Dedifferentiated amniotic fluid mesenchymal stem cell (primary cell): ENCODE data around the gene C1orf52.
"Not testable (repeated sequence)": the region's sequence is repeated elsewhere in the genome, so short reads cannot be mapped to it uniquely, and the experiment has no call there.

Experiments used
- DNase-seq: peaks from one replicate; pipeline ENCODE4 v3.0.0-alpha.2; 2016; ENCODE audit errors: extremely low spot score

Gene C1orf52

DNA sequence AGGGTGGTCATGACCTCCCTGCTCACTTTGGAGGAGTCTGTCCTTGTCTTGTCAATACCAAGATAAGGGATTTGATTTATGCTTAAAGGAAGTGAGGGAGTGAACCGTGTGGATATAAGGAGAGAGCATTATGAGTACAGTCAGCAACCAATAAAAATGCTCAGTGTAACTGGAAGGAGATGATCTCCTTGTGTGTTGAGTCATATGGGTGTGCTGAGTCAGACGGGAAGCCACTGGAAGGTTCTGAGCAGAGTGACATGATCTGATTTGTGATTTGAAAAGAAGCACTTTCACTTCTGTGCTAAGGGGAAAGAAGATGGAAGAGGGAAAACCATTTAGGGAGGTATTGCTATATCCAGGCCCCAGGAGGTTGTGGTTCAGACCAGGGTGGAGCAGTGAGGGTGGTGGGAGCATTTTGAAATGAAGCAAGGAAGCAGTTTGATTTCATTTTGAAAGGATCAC lies 19.4 kb upstream of the C1orf52 start:
- DNase-seq = peak; percentile 88

DNA sequence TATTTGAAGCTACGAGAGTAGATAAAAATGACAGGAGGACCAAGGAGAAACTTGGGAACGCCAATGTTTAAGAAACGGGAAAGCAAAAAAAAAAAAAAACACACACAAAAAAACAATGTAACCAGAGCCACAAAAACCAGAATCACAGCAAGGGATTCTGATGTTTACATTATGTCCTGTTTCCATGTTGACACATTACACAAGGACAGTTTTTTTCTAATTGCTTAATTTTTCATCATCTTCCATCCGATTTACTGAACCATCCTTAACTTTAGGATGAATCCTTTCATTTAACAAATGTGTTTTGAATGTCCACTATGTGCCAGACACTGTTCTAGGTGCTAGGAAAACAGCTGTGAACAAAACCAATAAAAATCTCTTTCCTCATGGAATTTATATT lies 18.3 kb upstream of the C1orf52 start:
- no peak for DNase-seq

DNA sequence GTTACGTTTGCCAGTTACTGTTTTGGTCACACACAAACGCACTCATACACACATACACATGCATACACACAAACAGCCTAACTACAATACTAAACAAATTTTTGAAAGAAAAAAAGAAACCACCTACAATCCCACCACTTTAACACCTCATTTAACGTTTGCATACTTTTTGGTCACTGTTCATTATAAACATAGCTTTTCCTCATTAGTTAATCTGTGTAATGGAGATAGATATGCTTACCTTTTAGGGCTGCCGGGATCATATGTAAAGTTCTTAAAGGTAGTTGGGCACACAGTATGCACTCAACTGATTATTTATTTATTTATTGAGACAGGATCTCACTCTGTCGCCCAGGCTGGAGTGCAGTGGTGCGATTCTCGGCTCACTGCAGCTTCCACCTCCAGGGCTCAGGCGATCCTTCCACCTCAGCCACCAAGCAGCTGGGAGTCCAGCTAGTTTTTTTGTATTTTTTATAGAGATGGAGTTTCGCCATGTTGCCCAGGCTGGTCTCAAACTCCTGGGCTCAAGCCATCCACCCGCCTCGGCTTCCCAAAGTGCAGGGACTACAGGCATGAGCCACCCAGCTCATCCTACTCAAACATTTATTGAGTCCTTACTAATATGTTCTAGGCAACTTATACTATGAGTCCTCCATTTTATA lies 17.6 kb upstream of the C1orf52 start:
- DNase-seq = no peak

DNA sequence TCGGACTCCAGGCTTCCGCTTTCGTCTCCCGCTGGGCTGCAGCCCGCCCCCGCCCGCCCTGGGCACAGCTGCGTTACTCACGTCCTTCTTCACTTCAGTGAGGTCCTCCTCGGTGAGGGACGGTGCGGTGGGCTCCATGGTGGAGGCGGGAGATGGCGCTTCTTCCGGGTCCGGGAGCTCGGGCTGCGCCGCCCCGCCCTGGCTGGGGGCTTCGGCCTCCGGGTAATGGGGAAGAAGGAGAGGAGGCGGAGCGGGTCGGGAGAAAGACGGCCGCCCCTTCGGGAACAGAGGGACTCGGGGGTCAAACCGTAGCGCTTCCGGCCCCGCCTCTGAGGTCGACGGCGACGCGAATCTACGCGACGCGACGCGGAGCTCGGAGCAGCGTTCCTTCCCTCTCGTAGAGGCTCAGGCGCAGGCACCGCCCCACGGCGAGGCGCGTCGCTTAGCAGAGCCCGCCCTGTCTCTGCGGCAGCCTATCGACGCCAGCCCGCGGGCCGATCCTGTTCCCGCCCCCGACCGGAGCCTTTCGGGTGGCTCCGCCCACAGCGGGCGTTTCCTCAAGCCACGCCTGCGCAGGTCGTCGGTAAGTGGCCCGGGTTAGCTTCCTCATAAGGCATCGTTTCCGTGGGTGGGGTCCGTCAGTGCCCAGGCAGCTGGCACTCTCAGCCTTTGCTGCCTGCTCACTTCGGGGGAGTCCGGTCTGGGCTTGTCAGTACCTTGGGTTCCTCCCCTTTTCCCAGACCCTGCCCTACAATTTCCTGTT lies 16.9 kb upstream of the C1orf52 start, which contains the start of gene BCL10:
Gene BCL10, minus strand, starts transcription at position 418 of the 763 bp plus-strand sequence. Its CDS starts 280 bp downstream, at position 138.
- peak; percentile 98 for DNase-seq

DNA sequence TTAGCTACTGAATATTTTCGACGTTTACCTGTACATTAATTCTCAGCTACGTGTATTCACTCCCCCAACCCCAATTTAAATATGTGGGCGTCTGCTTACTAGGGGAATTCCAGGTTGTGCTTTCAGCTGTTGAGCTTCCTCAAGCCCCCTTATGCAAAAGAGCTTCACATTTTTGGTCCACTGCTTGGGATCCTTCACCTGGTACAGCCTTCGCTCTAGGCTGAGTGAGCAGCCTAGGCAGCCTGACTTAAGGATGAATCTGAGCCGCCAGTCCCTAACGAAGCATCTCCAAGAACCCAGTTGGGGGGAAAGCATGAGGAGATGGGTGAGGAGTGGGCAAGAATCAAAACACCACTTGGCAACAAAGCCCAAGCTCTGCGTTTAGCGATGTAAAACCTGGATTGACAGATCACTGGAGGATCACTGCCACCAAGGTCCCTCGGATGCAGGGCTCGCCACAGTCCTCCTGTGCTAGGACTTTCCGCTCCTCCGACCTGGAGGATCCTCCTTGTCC lies 16.3 kb upstream of the C1orf52 start:
- no peak for DNase-seq

DNA sequence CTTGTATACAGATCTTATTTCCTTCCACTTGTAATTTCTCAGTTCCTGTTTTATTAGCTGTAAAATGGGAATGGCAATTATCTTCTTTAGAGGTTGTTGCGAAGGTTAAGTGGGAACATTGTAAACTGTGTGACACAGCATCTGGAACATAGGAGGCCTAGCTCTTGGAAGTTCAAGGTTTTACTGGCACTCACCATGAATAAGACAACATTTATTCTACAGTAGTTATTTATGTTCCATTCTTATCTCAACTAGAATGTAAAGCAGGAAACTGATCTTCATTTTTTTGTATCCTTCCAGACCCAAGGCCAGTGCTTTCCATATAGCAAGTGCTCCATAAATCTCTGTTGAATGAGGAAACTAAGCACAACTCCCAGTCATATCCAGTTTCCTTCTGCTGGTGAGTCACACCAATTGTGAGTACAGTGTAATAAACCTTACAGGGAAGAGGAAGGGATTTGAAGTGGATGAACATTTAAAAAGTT lies 15.5 kb upstream of the C1orf52 start:
- DNase-seq = peak; percentile 70

DNA sequence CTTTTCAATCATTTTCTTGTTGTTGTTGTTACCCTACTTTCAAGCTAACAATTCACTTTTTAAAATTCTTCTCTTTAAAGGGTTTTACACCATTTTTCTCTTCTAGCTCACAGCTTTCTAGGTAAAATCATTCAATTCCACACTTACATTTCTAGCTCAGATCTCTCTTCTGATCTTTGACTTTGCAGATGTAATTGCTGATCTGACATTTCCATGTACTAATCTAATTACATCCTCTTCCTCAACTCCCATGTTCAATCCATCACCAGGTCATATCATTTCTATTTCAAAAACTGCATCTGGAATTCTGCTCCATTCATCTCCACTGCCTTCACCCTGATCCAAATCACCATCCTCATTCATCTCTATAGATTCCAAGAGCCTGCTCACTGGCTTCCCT lies 13.9 kb upstream of the C1orf52 start:
- DNase-seq = no peak

DNA sequence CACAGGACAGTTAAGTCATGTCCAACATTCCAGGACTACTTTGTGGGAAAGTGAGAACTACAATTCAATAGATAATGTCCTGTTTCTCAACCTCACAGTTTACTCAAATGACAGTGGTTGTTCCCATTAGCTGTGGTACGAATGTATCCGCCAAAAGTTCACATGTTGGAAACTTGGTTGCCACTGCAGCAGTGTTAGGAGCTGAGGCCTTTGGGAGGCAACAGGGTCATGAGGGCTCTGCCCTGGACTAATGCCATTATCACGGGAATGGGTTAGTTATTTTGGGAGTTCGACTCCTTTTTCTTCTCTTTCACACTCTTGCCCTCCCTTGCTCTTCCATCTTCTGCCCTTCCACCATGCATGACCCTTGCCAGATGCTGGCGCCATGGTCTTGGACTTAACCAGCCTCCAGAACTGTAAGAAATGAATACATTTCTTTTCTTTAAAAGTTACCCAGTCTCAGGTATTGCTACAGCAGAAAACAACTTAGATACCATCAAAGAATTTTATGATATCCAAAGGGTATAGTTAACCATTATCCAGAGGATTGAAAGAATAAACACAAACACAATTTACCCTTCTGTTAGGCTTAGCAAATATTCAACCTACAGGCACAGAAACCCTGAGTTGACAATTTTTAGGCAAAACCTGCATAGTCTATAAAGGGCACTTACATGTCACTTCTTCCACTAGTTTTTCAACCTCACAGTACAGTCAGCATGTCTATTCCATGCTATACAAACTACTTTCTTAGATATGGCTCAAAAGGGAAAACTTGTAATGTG lies 9.5 kb upstream of the C1orf52 start:
- no peak for DNase-seq

DNA sequence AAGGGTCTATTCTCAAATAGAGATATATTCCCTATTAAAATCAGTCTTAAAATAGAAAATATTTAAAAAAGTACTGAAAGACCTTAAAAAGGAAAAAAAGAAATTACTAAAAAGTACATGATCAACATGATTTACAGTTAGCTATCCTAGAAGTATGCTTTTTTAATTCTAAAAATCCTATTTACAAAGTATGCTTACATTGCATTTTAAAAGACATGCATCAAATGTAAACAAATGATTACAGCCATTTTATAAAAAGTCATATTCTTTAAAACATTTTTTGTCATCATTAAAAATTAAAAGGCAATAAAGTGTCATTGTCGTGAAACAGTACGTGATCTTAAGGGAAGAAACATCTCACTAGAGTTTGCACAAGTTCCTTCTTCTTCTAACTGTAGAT lies 7.9 kb upstream of the C1orf52 start:
- DNase-seq = no peak

DNA sequence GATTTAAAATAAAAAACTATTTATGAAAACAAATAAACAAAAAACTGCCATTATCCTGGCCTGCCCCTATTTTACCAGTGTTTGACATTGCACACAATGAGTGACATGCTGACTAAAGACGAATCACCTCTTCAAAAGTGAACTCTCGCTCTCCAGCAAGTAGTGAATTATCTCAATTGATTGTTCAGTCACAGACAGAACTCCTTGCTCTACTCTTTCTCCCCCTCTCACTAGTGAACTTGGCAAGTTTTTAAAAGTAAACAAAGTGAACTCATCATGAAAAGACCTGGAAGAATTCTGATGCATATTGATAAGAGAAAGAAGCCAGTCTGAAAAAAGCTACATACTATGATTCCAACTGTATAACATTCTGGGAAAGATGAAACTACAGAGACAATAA lies 4.7 kb upstream of the C1orf52 start:
- no peak for DNase-seq

DNA sequence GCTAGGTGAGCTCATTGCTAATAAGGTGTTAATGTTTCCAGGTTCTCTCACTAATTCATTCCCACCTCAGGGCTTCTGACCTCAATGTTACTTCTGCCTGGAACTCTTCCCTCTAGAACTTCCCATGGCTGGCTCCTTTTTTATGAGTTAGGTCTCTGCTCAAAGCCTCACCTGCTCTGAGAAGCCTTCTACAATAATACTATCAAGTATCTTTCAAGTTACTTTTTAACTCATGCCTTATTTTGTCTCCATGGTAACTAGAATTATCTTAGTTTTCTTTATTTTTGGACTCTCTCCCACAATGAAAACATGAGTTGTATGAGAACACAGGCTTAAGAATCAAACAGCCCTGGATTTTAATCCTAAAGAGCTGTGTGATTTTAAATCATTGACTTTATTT lies 3.5 kb upstream of the C1orf52 start:
- no peak for DNase-seq

DNA sequence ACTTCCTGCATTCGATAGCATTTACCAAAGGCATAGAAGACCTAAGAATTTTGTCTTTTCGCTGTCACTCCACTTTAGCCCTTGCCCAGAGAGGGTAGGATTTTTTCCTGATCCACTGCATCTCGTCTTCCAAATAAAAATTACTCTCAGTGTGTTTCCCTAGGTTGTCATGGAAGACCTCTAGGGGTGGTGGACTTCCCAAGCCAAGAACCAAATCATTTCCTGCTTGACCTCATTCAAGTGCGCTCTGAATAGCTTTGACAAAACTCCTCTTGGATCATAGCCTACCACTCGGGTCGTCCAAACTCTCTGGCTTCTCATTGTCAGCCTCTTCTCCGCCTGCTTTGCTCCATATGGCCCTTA lies 431 bp upstream of the C1orf52 start:
- no peak for DNase-seq

DNA sequence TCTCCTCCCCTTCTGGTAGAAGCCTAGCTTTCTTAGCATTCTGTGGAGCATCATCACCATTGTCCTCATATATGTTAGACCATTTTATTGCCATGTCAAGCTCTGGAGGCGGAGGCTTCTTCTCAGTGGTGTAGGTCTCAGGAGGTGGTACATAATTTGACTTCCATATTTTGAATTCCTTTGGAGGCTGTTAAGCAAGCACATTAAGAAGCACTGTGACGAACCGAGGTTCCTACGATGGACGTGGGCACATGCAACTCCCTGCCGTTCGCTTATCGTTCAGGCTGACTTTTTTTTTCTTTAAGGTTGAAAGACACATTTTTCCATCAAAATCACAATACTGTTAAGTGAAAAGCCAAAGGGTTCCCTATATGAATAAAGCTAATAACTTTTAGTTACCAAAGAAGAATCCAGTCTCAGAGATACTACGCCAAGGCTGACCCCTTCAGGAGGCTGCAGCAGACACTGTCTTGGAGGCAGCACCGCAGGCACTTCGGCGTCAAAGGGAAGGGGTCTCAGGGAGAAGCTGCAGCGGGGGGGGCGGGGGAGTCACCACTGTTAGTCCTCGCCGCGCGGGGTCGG lies 835 bp downstream of the C1orf52 start:
- DNase-seq = no peak

DNA sequence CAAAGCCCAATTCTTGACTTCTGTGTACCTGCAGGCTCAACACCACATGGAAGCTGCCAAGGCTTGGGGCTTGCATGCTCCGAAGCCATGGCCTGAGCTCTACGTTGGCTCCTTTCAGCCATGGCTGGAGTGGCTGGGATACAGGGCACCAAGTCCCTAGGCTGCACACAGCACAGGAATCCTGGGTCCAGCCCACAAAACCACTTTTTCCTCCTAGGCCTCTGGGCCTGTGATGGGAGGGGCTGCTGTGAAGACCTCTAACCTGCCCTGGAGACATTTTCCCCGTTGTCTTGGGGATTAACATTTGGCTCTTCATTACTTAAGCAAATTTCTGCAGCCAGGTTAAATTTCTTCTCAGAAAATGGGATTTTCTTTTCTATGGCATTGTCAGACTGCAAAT lies 10.4 kb downstream of the C1orf52 start:
- DNase-seq = not testable (repeated sequence)

DNA sequence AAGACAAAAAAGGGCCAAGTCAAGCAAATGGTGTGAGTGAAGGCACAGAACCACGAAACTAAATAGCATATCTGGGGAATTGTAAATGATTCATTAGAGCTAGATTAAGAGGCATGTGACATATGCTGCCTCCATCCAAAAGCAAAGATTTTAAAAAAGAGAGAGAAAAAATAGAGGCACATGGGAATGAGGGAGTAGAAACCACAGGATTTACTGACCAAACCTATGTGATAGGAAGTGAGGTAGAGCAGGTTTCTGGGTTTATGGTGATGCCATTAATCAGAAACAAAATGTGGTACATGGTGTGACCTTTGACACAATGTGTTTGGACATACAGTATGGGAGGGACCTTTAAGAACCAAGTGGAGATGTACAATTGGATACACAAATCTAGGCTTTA lies 13.6 kb downstream of the C1orf52 start:
- DNase-seq = no peak

DNA sequence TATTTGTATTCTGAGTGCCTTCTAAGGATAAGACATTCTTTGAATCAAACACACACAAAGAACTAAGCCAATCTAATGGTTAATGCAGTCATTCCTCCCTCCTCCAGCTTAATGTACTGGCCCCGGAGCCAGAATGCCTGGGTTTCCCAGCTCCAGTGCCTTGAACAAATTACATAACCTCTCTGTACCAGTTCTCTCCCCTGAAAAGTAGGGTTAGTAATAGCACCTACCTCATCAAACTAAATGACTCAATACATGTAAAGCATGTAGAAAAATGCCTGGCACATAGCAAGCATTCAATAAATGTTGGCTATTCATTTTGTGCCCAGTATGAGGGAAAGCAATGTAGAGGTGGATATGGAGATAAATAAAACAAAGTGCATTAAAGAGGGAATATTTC lies 14.0 kb downstream of the C1orf52 start:
- no peak for DNase-seq

DNA sequence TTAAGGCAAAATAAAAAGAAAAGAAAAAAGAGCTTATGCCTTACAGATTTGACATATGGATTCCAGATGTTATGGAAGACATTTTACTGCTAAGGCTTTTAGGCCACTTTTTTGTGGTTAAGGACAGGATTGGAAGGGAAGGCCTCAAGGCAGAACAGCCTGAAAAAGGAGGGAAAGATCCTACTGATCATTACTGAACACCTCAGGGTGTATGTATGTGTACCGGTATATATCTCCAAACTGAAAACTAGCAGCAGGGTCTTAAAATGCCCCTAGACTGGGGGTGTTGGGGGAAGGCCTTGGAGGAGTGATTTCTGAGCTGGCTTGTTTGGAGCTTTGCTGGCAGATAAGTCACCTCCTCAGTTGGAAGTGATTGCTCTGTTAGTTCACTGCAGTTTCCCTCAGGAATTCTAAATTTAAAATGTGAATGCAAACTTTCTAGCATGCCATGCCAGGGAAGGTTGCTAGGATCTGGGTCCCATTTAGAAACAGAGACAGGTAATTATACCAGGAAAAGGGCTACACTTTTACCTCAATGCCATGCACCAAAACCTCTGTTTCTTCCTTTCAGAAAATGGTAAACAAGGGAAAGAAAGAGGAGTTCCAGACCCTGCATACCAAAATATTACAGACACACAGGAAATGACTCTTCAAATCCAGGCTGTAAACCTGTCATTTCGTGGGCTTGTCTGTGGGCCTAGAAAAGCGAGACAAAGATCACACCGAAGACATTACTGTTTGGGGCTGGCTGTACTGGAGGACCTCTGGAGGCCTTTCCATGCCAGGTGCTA lies 15.0 kb downstream of the C1orf52 start:
- no peak for DNase-seq

DNA sequence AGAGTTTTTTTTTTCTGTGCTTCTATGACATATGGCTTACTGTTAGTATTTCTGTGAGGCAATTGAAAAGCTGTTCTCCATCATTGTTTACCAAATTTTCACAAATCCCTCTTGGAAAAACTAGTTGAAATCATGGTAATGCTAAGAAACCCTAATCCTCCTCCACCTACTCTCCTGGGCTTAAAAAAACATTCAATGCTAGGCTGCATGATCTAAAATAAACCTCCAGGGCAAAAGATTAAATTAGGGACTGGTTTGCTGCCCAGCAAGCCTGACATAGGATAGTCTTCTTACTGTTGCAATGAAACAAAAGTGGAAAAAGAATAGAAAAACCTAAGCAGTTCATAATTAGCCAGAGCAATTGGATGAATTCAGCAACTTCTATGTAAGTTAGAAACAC lies 16.1 kb downstream of the C1orf52 start:
- DNase-seq = peak; percentile 70

DNA sequence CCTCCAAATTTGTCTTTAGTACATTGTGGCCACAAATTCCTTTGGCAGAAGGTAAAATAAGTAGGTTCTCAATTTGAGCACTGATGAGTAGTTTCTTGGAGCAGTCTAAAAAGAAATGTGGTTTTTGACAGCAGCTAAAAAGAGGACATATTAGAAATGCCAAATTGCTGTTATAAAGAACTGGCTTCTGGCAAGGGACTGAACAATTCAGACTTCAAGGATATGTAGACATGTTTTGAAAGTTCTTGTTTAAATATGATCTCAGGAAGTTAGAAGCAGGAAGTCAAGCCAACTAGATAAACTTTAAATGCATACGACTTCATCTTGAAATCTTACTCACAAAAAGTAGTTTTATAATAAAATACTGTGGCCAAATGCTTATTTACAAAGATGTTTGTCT lies 18.8 kb downstream of the C1orf52 start:
- no peak for DNase-seq

DNA sequence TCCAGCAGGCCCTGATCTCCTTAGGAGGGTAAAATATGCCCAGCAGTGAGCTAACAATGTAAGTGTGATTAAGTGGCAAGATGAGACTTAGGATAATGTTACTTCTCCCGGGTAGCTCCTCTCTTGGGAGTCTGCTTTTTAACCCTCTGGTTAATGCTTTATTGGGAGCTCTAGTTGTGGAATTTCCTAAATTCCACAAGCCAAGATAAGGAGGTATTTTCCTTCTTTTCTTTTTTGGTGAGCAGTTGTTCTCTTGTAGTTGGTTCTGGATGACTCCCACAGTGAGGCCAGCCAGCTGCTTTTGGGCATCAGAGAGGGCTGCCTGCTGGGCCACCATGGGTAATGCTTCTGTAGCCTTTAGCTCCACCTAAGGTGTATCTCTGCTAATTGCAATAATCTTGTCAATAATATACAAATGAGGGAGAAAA lies 19.3 kb downstream of the C1orf52 start:
- DNase-seq = peak; percentile 42

DNA sequence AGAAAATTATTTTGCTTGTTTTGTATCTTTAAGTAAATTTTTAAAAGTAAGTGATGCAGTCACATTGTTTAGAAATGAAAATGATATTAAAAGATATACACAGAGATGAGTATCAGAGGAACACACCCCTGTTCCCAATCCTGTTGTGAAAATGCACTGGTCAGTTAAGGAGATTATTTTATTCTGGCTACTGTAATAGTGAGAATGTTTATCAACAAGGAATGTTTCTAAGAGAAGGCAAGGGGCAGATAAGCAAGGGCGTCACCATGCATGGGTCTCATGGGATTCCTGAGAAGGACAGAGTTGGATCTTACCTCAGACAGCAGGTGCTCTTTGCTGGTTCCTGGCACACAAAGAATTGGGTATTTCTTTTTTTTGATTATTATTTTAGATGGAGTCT lies 21.8 kb downstream of the C1orf52 start:
- DNase-seq = no peak
